NCI-H1417 treated with DMSO at 0.1 percent for 48 hours (cell line): ENCODE data around the gene FOXP2.

Experiments
- DNase-seq: peaks from one replicate; lab custom pipeline; 2025; lab: John Stamatoyannopoulos, UW

Gene FOXP2

GRCh38 chr7:114657279-114657678, 242.7 kb downstream of the FOXP2 start:
- no peak for DNase-seq

DNA sequence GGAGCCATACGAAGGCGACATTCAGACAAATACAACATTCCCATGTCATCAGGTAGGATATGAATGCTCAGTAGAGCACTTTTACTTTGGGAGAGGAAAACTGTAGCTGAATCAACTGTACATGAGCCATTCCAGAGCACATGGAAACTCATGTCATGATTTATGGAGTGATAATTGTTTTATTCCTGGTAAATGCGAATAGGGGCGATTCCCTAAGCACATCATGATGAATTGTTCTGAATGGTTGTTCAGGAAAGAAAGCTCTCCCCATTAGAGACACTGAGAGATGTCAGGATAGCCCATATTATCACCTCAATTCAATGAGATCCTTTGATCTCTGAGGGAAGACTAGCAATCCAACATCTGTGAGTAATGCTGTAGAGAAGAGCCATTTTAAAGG, 243.6 kb downstream of the FOXP2 start:
- DNase-seq = no peak

DNA sequence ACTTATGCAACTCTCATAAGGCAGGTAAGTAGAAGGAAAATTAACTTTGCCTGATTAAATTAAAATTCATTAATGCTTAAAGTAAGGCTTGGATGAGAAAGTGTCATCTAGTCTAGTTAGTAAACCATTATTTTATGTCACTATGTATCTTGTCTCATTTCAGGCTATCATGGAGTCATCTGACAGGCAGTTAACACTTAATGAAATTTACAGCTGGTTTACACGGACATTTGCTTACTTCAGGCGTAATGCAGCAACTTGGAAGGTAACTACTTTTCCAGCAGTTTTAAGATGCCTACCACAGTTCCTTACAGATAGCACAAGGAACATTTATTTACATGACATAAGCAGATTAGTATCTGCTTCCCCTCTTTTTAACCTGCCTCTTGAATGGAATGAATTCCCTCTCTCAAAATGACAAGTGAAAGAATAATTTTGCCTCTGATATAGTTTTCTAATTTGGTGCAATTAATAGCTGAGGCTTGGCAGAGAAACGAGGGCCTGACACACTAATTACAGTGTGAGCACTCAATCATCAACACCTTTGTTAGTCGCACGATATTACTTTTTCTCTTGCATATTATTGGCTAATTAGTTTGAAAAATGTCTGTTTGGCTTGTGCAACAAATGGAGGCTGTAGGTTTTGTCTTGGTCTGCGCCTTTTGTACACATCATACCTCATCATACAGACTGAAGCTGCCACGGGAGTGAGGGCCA, 245.0 kb downstream of the FOXP2 start:
- peak; percentile 96 for DNase-seq

DNA sequence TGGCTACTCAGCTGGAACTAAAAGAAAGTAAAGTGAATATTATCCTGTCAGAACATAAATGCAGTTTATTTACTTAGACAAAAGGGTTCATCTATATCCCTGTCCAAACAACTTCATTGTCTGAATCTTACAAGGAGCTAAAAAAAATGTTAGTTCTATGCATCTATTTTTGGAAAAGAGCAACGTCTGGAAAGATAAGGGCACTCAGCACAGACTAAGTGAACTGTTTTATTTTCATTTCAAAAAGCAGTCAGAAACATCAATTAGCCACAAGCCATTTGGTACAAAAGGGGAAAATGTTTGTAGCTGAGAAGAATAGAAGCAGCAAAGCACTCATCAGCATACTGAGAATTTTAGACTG, 245.5 kb downstream of the FOXP2 start:
- DNase-seq = no peak

DNA sequence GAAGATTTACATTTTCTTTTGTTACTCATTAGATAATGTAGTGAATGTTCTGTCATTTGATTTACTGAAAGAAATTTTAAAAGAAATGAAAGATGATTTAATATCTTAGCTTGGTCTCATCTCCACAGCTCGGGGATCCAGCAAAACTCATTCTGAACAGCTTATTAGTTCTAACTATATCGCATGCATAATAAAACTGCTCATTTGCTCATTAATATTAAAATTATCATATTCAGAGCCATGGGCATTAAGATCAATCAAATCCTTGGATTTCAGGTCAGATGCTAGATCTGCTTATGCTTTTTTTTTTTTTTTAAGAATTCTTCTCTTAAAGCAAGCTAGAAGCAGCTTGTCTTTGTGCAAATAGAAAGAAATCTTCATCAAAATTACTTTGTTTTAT, 246.1 kb downstream of the FOXP2 start:
- DNase-seq = no peak

GRCh38 chr7:114662002-114662677, 247.5 kb downstream of the FOXP2 start:
- no peak for DNase-seq

- peak; percentile 41 for DNase-seq
Measured at GRCh38 chr7:114663502-114663901, 248.9 kb downstream of the FOXP2 start.

- no peak for DNase-seq
Measured at GRCh38 chr7:114670676-114671075, 256.1 kb downstream of the FOXP2 start.

GRCh38 chr7:114671563-114672123, 257.0 kb downstream of the FOXP2 start:
- no peak for DNase-seq

- no peak for DNase-seq
Measured at GRCh38 chr7:114678116-114678515, 263.5 kb downstream of the FOXP2 start.

GRCh38 chr7:114687238-114687637, 272.6 kb downstream of the FOXP2 start:
- DNase-seq = no peak

- DNase-seq = no peak
Measured at GRCh38 chr7:114688443-114689055, 273.9 kb downstream of the FOXP2 start.

GRCh38 chr7:114689406-114689805, 274.8 kb downstream of the FOXP2 start:
- no peak for DNase-seq

DNA sequence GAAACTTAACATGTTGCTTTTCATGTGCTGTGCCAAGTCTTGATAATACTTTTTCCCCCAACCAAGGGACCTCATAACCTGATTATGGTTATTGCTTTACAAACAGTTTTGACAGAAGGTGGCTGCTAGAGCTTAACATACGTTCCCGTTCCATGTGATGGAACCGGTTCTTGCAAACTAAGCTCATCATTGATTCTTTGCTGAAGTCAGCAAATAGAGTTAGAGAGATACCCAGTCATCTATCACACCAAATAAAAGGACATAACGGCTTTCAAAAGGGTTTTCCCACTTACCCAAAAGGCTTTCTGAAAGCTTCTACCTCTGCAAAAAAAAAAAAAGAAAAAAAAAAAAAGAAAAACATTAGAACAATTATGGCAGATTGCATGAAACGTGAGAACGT, 277.0 kb downstream of the FOXP2 start:
- DNase-seq = no peak

DNA sequence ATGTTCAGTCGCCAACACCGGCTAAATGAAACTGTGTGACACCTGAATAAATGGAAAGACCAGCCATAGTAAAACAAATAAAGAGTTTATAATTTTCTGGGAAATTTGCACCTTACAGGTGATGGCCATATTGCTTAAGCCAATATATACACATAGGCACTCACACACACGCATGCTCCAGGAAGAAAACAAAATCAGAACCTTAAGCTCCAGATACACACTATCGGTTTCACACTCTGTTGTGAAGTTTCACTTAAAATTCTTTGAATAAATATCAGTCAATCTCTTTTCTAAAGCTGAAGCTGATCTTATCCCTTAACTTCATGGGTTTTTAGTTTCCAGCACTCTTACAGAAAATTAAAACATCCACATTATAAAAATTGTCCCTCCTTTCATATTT, 280.6 kb downstream of the FOXP2 start:
- no peak for DNase-seq

GRCh38 chr7:114700247-114700928, 285.8 kb downstream of the FOXP2 start:
- no peak for DNase-seq

DNA sequence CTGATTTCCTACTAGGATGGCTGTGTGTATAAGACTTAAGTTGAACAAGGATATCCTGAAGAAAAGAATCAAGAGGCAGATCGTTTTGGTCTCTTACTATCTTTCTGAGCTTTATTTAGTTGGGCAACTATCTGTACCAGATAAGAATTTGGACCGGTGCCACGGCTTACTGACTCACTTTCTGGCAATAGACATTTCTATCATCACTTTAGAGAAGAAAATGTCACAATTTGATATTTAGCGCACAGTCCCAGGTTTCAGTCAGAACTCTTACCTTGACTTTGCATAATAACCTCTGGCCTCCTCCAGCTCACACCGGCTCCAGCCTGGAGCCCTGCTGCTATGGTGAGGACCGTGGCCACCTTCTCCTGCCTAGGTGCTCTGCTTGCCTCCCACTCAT, 289.1 kb downstream of the FOXP2 start:
- DNase-seq = no peak

DNA sequence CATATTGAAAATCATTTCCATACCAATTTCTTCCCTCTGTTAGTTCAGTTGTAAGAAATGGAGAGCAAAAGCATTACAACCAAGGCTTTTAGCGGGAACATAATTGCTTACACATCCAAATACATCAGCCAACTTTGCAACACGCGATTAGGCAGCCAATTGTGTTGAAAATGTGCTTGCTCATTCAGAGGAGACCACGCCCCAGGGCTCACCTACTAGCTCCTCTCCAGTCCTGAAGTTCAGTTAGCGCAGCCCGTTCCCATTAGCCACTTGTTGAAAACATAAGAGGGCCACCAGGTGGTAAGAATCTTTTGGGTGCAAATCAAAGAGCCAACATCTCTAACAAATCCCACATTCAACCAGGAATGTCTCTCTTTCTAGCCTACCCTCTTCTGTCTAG, 294.0 kb downstream of the FOXP2 start:
- no peak for DNase-seq

DNA sequence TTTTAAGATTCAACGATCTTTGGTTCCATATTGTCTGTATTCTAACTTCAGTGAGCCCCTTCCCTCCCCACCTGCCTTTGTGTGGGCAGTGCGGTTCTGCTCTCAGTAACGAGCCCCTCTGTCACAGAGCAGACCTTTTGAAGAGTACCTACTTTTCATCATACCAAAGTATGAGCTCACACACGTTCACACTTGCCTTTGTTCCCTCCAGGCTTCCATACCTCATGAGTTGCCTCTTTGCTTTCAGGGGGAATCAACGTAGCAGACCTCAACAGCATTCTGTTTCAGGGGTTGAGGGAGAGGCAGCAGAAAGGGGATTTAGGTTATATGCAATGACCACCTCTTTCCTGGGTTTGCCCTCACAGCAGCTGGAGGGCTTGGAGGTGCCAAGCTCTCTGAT, 295.9 kb downstream of the FOXP2 start:
- no peak for DNase-seq

GRCh38 chr7:114711241-114711640, 296.6 kb downstream of the FOXP2 start:
- DNase-seq = no peak

DNA sequence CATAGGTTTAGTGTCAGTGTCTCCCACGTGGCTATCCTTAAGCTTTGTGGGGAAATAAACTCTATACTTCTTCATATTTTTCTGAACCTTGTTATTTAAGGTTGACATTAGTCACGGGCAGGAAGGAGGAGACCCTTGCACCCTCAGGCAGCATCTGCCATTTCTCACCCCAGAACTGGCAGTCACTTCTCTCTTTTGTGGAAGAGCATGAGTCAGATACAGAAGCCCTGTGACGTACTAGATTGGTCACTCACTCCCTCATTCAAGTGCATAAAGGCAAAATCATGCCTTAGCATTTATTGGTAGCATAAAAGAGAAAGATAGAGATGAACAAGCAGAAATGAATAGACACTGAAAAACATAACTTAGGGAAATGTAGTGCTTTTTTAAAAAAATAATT, 301.3 kb downstream of the FOXP2 start:
- no peak for DNase-seq

- no peak for DNase-seq
Measured at GRCh38 chr7:114718861-114719260, 304.2 kb downstream of the FOXP2 start.

DNA sequence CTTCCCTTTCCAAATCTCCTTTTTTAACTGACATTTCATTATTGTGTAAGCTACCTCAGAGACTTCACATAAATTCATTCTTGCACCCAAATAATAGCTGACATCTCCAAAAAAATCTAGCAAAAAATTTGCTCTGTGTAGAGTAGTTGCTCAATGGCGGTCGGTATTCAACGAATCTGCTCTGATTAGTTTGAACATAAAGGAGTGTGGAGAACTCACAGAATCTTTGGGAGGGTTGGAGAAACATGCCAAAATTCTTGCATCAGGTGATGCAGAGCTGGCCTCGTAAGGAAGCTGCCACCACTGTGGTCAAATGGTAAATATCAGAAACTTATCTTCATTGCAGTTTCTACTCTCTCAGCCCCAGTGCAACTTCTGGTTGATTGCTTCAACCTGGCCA, 306.1 kb downstream of the FOXP2 start:
- no peak for DNase-seq
